ENCODE results near the gene NEURL1B.
A peak's percentile ranks its signal among the peaks of the same experiment; 100 is the strongest.

Gene NEURL1B

GRCh38 chr5:172681421-172681820 is 40.4 kb downstream of the NEURL1B start:
- H3K4me1 Mint-ChIP-seq, result no peaks in the 10 kb centered on the region
- H3K9me3 Mint-ChIP-seq, result no peaks in the 10 kb centered on the region
- no peak overlapping the region for H3K4me3 Mint-ChIP-seq
- no peak for TF ChIP-seq CTCF (IDR thresholded peaks at IDR 0.05; ENCODE audit: unreplicated experiment in 3 of 3)
- no peak overlapping the region for H3K27ac Mint-ChIP-seq
- peaks cover 16% of the 10 kb centered on the region for H3K36me3 Mint-ChIP-seq (ENCODE audit: low read depth)
- peaks cover 38% of the 10 kb centered on the region for H3K27me3 Mint-ChIP-seq (ENCODE audit: low read depth)

GRCh38 chr5:172683264-172683644 is 42.2 kb downstream of the NEURL1B start:
- Mint-ChIP-seq H3K27ac (no peak overlapping the region), H3K27me3 (ENCODE audit: low read depth) (peaks cover 38% of the 10 kb centered on the region), H3K36me3 (ENCODE audit: low read depth) (peaks cover 22% of the 10 kb centered on the region), H3K9me3 (no peaks in the 10 kb centered on the region), H3K4me3 (peak overlapping the region; percentile 53 to 64 (median 53)), H3K4me1 (peaks cover 3% of the 10 kb centered on the region)
- no peak for TF ChIP-seq CTCF (IDR thresholded peaks at IDR 0.05; ENCODE audit: unreplicated experiment in 3 of 3)

- peaks cover 22% of the 10 kb centered on the region for H3K36me3 Mint-ChIP-seq (ENCODE audit: low read depth)
- peaks cover 6% of the 10 kb centered on the region for H3K4me1 Mint-ChIP-seq
- no peak overlapping the region for H3K27ac Mint-ChIP-seq
- peaks cover 38% of the 10 kb centered on the region for H3K27me3 Mint-ChIP-seq (ENCODE audit: low read depth)
- TF ChIP-seq CTCF (IDR thresholded peaks at IDR 0.05; ENCODE audit: unreplicated experiment in 3 of 3), result no peak
- no peaks in the 10 kb centered on the region for H3K9me3 Mint-ChIP-seq
- H3K4me3 Mint-ChIP-seq, result peak overlapping the region; percentile 40 to 56 (median 49)
Measured at GRCh38 chr5:172683645-172684471, 42.8 kb downstream of the NEURL1B start.

GRCh38 chr5:172685091-172685490 is 44.0 kb downstream of the NEURL1B start:
- H3K27me3 Mint-ChIP-seq (ENCODE audit: low read depth), result peaks cover 39% of the 10 kb centered on the region
- no peak for TF ChIP-seq CTCF (IDR thresholded peaks at IDR 0.05; ENCODE audit: unreplicated experiment in 3 of 3)
- peaks cover 6% of the 10 kb centered on the region for H3K4me1 Mint-ChIP-seq
- no peak overlapping the region for H3K27ac Mint-ChIP-seq
- H3K4me3 Mint-ChIP-seq, result no peak overlapping the region
- H3K36me3 Mint-ChIP-seq (ENCODE audit: low read depth), result peaks cover 22% of the 10 kb centered on the region
- no peaks in the 10 kb centered on the region for H3K9me3 Mint-ChIP-seq

- peaks cover 6% of the 10 kb centered on the region for H3K4me1 Mint-ChIP-seq
- no peak overlapping the region for H3K27ac Mint-ChIP-seq
- peaks cover 20% of the 10 kb centered on the region for H3K36me3 Mint-ChIP-seq (ENCODE audit: low read depth)
- H3K27me3 Mint-ChIP-seq (ENCODE audit: low read depth), result peaks cover 41% of the 10 kb centered on the region
- no peak overlapping the region for H3K4me3 Mint-ChIP-seq
- no peak for TF ChIP-seq CTCF (IDR thresholded peaks at IDR 0.05; ENCODE audit: unreplicated experiment in 3 of 3)
- no peaks in the 10 kb centered on the region for H3K9me3 Mint-ChIP-seq
Measured at GRCh38 chr5:172686111-172686510, 45.0 kb downstream of the NEURL1B start.
